ENCODE data around the gene ATG12.

The ATG12 gene

DNA sequence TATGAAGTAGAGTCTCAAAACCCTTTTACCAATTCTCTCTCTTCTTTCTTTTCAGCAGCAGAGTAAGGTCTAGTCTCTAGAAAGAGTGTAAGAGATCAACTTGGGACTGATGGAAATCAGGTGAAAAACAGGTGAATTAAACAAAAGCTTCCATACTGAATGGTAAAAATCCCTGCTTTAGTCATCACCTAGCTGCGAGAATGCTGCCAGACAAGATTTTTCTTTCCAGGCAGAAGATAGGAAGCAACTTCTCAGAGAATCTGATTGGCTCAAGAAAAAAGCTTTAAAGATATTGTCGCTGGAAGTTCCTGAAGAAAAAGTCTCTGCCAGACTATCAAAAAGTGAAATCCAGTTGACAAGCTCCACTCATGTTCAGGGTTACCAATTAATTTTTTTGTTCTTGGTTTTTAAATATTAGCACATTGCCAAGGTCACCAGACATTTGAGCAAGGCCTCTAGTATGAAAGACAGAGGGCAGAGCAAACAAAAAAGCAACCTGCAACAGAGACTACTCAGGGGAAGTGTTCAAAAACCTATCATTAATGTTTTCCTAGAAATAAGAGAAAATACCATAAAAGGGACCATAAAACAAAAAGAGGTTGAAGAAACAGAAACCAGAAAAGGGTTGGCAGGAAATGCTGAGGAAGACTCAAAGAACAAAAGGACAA is 34.2 kb downstream of the ATG12 start:
- DNase-seq, result no peak

DNA sequence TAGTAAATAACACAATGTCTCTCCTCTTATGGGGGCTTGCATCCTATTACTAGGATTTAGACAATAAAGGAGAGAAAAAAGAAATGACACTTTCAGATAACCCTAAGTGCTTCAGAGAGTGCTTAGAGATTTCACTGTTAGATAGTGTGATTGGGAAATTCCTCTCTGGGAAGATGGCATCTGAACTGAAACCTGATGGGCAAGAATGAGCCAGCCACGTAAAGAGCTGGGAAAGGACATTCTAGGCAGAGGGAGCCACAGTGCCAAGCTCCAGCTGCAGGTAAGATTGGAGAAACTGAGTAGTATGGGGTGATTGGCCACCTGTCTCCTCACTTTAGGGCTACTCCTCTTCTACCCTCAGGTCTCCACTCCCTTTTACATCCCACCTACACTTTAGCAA is 39.4 kb downstream of the ATG12 start:
- no peak for DNase-seq

DNA sequence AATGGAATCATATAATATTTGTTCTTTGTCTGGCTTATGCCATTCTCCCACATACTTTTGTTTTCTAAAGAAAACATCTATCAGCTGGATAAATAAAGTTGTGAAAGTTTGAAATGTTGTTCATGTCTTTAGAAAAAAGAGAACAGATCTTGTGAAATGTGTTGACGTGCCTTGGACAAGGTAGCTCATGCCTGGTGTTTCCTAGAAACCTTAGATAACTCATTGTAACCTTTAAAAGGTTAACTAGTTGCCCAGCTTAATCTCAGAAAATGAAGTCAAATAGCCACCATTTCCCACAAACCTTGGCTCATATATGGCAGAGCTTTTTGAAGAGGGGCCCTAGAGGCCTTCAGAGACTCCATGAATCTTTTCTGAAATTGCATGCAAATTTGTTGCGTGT is 40.2 kb downstream of the ATG12 start:
- no peak for DNase-seq

DNA sequence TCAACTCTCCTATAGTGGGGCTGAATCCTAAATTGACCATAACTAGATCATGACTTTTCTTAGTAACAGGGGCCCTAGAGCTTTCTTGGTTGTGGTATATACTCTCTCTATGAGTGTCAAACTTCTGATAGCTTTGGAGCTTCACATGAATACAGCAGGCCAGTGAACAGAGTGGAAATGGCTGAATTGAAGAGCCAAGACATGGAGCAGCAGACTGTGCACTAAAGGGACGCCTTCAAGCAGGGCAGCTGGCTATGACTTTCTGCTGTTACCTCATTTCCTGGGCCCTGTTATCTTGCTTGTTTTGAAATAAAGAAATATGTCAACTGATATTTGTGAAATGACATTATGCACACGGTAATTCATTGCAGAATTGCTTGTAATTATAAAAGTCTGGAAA is 41.3 kb downstream of the ATG12 start:
- no peak for DNase-seq

DNA sequence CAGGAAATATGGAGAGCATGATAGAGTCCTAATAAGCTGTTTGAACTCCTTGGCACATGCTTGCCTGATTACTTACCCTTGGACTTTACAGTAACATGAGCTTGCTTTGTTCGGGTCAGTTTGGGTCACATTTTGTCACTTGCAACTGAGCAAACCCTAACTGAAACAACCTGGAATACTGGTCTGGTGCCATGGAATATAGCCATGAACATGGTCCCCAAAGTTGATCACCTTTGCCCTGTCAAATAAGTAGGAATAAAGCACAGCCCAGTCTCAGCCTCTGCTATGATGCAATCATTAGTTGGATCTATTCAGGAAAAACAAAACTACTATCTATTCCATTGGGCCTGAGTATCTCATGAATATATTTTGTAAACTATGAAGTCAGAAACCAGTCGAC is 43.1 kb downstream of the ATG12 start:
- no peak for DNase-seq

DNA sequence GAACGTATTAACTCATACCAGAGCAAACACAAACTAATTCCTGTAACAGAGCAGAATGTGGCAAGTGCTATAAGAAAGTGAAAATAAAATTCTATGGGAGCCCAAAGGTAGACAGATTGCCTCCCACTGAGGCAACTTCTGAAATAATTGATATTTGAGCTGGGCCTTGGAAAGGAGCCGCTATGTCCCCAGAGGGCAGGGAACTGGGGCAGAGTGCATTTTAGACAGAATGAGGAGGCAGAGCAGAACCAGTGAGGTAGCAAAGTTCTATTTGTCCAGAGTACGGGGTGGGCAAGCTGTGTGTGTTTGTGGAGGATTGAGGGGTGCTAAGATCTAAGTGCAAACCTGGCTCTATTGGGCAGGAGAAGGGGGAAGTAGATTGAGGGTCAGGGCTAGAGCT is 44.7 kb downstream of the ATG12 start:
- DNase-seq, result no peak

DNA sequence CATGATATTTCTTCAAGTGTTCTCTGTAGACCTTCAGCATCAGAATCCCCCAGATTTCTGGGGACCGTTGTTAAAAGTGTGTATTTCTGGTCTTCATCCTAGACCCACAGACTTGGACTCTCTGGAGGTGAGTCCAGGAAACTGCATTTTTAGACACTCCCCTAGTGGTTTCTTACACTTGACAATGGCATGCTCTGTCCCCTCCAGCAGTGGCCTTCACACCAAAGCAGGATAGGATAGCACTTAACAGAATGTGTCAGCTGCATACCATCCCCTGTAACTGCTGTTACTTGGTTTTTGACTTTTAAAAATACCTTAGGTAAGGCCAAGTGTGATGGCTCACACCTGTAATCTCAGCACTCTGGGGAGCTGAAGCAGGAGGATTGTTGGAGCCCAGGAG is 45.7 kb downstream of the ATG12 start:
- DNase-seq, result no peak

DNA sequence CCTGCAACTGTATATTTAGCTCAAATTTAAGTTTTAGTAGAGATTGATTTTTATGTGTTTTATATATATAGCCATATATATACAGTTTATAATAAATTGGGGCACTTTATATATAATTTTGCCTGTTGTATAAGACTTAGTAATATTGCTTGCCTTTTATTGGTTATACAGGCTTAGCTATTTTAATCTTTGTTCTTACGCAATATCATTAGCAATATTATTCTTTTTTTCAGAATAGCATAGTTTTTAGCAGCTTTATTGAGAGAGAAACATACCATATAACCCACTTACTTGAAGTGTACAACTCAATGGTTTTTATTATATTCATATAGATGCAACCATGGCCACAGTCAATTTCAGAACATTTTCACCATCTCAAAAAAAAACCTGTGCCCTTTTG is 52.9 kb downstream of the ATG12 start:
- DNase-seq, result no peak

DNA sequence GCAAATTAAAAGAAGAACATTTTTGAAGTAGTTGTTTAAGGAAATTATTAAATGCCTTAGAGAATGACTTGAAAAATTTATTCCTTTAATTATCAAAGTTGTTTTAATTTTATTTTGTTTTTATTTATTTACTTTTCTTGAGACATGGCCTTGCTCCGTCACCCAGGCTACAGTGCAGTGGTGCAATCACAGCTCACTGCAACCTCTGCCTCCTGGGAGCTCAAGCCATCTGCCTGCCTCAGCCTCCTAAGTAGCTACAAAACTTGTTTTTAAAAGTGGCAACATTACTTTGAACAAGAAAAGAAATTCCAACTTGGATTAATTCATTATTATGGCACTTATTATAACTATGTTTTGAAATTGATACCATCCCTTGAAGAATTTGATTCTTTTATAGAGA is 53.9 kb downstream of the ATG12 start:
- no peak for DNase-seq

DNA sequence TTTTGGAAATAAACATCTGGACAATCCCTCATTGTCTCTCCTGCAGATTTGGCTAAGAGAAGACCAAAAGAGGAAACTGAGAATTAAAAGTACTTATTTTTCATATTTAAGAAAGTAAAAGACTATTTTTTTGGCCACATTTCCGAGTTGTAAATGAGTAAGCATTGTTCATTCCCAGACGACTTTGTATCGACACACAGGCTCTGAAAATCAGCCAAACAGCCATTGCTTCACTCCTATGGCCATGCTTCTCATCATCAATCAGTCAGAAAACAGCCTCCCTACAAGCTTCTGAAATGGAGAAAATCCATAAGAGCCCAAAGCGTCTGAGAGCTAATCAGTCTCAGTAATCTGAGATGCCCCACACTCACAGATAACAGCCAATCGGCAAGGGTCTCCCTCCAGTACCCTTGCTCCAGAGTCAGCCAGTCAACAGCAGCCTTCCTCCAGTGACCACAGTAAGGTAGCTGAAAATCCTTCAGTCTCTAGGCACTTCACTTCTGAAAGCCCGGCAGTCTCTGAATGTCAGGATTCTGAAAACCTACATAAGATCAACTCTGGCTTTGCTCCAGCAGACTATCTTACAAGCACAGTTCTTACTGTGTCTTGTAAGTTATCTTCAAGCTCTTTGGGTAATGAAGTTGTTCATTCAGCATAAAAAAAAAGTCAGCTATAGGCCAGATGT is 55.8 kb downstream of the ATG12 start:
- DNase-seq, result no peak

DNA sequence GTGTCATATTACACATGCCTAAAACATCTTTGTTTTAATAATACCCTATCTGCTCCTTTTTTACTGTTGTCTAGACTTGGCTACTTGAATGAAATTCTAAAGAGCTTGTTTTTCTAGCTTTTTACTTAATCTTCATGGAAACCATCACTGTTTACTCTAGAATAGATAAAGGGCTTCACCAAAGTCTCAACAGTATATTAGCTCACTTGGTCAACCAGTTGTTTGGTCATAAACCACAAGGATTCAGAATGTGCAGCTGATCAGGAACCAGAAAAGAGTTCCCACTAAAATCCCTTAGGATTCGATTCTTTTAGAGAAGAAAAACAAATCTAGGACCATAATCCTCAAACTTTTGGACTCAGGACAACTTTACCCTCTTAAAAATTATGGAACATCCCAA is 62.9 kb downstream of the ATG12 start:
- DNase-seq, result no peak

Measured in KG1 (cell line).